Measurements from ENCODE around the gene PGLYRP3.

Gene PGLYRP3

DNA sequence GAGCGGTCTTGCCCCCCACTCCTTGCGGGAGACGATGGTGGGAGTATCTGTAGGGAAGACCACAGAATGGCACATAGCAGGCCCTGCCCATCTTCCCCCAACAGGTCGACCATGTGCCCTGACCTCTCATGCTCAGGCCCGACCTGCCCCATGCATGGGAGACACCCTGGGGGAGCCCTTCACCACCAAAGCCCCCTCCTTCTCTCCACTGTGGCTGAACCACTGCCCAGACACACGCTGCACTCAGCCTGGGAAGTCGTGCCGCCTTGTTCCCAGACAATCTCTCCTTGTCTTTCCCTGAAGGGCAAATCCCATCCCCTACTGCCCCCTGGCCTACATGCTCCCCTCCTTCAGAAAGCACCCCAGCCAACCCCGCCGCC is 5.5 kb downstream of the PGLYRP3 start:
- no peak overlapping the region for H3K4me2 ChIP-seq (ENCODE audit: low read length)
- H3K4me1 ChIP-seq (ENCODE audit: control insufficient read depth, low read length) = no peaks in the 10 kb centered on the region
- no peaks in the 10 kb centered on the region for H3K36me3 ChIP-seq (ENCODE audit: control insufficient read depth, low read length)
- H3K9me2 ChIP-seq (replicated peaks; ENCODE audit: control insufficient read depth, low read length) = no peaks in the 10 kb centered on the region
- H3K27ac ChIP-seq (ENCODE audit: low read depth, low read length) = no peak overlapping the region
- H3K9me3 ChIP-seq (ENCODE audit: control insufficient read depth, insufficient read depth, low read length) = no peaks in the 10 kb centered on the region
- no peaks in the 10 kb centered on the region for H3K79me2 ChIP-seq (ENCODE audit: control insufficient read depth, low read length)
- H4K20me1 ChIP-seq (ENCODE audit: control insufficient read depth, insufficient read depth, low read depth, low read length) = no peaks in the 10 kb centered on the region
- peaks cover 11% of the 10 kb centered on the region; the same call in 1 of the 2 replicates for H3K27me3 ChIP-seq (ENCODE audit: control insufficient read depth, low read length)
- H3K4me3 ChIP-seq (ENCODE audit: low read length) = no peak overlapping the region
- TF ChIP-seq, protein P1, sequence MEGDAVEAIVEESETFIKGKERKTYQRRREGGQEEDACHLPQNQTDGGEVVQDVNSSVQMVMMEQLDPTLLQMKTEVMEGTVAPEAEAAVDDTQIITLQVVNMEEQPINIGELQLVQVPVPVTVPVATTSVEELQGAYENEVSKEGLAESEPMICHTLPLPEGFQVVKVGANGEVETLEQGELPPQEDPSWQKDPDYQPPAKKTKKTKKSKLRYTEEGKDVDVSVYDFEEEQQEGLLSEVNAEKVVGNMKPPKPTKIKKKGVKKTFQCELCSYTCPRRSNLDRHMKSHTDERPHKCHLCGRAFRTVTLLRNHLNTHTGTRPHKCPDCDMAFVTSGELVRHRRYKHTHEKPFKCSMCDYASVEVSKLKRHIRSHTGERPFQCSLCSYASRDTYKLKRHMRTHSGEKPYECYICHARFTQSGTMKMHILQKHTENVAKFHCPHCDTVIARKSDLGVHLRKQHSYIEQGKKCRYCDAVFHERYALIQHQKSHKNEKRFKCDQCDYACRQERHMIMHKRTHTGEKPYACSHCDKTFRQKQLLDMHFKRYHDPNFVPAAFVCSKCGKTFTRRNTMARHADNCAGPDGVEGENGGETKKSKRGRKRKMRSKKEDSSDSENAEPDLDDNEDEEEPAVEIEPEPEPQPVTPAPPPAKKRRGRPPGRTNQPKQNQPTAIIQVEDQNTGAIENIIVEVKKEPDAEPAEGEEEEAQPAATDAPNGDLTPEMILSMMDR (IDR thresholded peaks at IDR 0.05; ENCODE audit: low read depth, low read length, poor library complexity, severe bottlenecking) = no peak
- no peak for TF ChIP-seq EZH2phosphoT487 (IDR thresholded peaks at IDR 0.05; ENCODE audit: borderline replicate concordance, low read length)
- no peaks in the 10 kb centered on the region for H3F3A ChIP-seq (ENCODE audit: control insufficient read depth, insufficient read depth)

- H3K9me3 ChIP-seq (ENCODE audit: control insufficient read depth, insufficient read depth, low read length) = no peaks in the 10 kb centered on the region
- no peaks in the 10 kb centered on the region for H3F3A ChIP-seq (ENCODE audit: control insufficient read depth, insufficient read depth)
- no peaks in the 10 kb centered on the region for H4K20me1 ChIP-seq (ENCODE audit: control insufficient read depth, insufficient read depth, low read depth, low read length)
- TF ChIP-seq EZH2phosphoT487 (IDR thresholded peaks at IDR 0.05; ENCODE audit: borderline replicate concordance, low read length) = no peak
- TF ChIP-seq, protein P1 (IDR thresholded peaks at IDR 0.05; ENCODE audit: low read depth, low read length, poor library complexity, severe bottlenecking) = no peak
- H3K36me3 ChIP-seq (ENCODE audit: control insufficient read depth, low read length) = no peaks in the 10 kb centered on the region
- no peaks in the 10 kb centered on the region for H3K9me2 ChIP-seq (replicated peaks; ENCODE audit: control insufficient read depth, low read length)
- no peaks in the 10 kb centered on the region for H3K4me1 ChIP-seq (ENCODE audit: control insufficient read depth, low read length)
- no peaks in the 10 kb centered on the region for H3K79me2 ChIP-seq (ENCODE audit: control insufficient read depth, low read length)
- no peak overlapping the region for H3K4me2 ChIP-seq (ENCODE audit: low read length)
- no peak overlapping the region for H3K4me3 ChIP-seq (ENCODE audit: low read length)
- H3K27ac ChIP-seq (ENCODE audit: low read depth, low read length) = no peak overlapping the region
- peaks cover 10% of the 10 kb centered on the region; the same call in 1 of the 2 replicates for H3K27me3 ChIP-seq (ENCODE audit: control insufficient read depth, low read length)
Observed at GRCh38 chr1:153306303-153307220, 6.2 kb downstream of the PGLYRP3 start.

GRCh38 chr1:153305682-153306081 is 7.1 kb downstream of the PGLYRP3 start:
- H3F3A ChIP-seq (ENCODE audit: control insufficient read depth, insufficient read depth) = no peaks in the 10 kb centered on the region
- TF ChIP-seq EZH2phosphoT487 (IDR thresholded peaks at IDR 0.05; ENCODE audit: borderline replicate concordance, low read length) = no peak
- TF ChIP-seq, protein P1 (IDR thresholded peaks at IDR 0.05; ENCODE audit: low read depth, low read length, poor library complexity, severe bottlenecking) = no peak
- H4K20me1 ChIP-seq (ENCODE audit: control insufficient read depth, insufficient read depth, low read depth, low read length) = no peaks in the 10 kb centered on the region
- H3K4me3 ChIP-seq (ENCODE audit: low read length) = no peak overlapping the region
- no peaks in the 10 kb centered on the region for H3K79me2 ChIP-seq (ENCODE audit: control insufficient read depth, low read length)
- H3K4me1 ChIP-seq (ENCODE audit: control insufficient read depth, low read length) = no peaks in the 10 kb centered on the region
- H3K36me3 ChIP-seq (ENCODE audit: control insufficient read depth, low read length) = no peaks in the 10 kb centered on the region
- peaks cover 5% of the 10 kb centered on the region; the same call in 1 of the 2 replicates for H3K27me3 ChIP-seq (ENCODE audit: control insufficient read depth, low read length)
- no peak overlapping the region for H3K4me2 ChIP-seq (ENCODE audit: low read length)
- H3K27ac ChIP-seq (ENCODE audit: low read depth, low read length) = no peak overlapping the region
- no peaks in the 10 kb centered on the region for H3K9me3 ChIP-seq (ENCODE audit: control insufficient read depth, insufficient read depth, low read length)
- H3K9me2 ChIP-seq (replicated peaks; ENCODE audit: control insufficient read depth, low read length) = no peaks in the 10 kb centered on the region

Data from DOHH2 (cell line).